ENCODE results near the gene GIPR.
"Not testable (repeated sequence)": the region's sequence is repeated elsewhere in the genome, so short reads cannot be mapped to it uniquely, and the experiment has no call there.

GIPR gene, protein sequence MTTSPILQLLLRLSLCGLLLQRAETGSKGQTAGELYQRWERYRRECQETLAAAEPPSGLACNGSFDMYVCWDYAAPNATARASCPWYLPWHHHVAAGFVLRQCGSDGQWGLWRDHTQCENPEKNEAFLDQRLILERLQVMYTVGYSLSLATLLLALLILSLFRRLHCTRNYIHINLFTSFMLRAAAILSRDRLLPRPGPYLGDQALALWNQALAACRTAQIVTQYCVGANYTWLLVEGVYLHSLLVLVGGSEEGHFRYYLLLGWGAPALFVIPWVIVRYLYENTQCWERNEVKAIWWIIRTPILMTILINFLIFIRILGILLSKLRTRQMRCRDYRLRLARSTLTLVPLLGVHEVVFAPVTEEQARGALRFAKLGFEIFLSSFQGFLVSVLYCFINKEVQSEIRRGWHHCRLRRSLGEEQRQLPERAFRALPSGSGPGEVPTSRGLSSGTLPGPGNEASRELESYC

GRCh38 chr19:45667620-45668341 lies at the start of gene GIPR:
Gene GIPR (plus strand): TSS chr19:45668221. CDS start chr19:45669521, 1,300 bp downstream.
- peak within 1 kb of the TSS; percentile 31 for H3K4me3 ChIP-seq (replicated peaks; ENCODE audit: low read depth, low read length)
- DNase-seq (ENCODE audit: extremely low read depth, low read depth): no peak
- no peak for TF ChIP-seq CTCF (IDR thresholded peaks at IDR 0.05; ENCODE audit: low read depth, low read length, missing control alignments)

DNA sequence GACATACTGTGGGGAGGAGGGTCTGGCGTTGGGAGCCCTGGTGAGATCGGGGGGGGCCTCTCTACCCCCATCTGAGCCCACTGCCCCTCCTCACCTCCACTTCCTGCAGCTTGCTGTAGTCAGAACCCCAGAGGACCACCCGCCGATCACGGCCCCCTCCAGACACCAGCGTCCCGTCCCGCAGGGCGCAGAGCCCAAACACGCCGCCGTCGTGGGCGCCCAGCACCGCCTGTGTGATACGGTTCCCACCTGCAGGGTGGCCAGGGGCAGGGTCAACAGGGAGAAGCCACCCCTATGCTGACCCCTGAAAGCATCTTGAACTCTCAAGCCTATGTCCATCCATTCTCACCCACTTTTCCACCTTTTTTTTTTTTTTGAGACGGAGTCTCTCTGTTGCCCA lies 46.6 kb upstream of the GIPR start:
- no peak for TF ChIP-seq CTCF (IDR thresholded peaks at IDR 0.05; ENCODE audit: low read depth, low read length, missing control alignments)
- H3K4me3 ChIP-seq (replicated peaks; ENCODE audit: low read depth, low read length): no peak overlapping the region
- no peak for DNase-seq (ENCODE audit: extremely low read depth, low read depth)

DNA sequence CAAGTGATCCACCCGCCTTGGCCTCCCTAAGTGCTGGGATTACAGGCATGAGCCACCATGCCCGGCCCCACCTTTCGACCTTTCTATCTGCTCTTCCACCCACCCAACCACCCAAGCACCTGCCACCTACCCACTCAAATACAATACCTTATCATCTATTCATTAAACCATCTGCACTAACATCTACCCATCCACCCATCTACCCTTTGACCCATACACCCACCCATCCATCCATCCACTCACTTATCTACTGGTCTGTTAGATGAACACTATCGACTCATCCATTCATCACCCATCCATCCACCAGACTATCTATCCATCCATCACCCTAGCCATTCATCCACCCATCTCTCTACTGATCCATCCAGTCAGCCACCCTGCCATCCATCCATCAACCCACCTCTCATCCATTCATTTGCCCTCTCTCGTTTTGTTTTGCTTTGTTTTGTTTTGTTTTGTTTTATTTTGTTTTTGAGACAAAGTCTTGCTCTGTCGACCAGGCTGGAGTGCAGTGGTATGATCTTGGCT lies 46.0 kb upstream of the GIPR start:
- TF ChIP-seq CTCF (IDR thresholded peaks at IDR 0.05; ENCODE audit: low read depth, low read length, missing control alignments): no peak
- DNase-seq (ENCODE audit: extremely low read depth, low read depth): no peak
- H3K4me3 ChIP-seq (replicated peaks; ENCODE audit: low read depth, low read length): no peak overlapping the region

- no peak for DNase-seq (ENCODE audit: extremely low read depth, low read depth)
- H3K4me3 ChIP-seq (replicated peaks; ENCODE audit: low read depth, low read length): no peak overlapping the region
- no peak for TF ChIP-seq CTCF (IDR thresholded peaks at IDR 0.05; ENCODE audit: low read depth, low read length, missing control alignments)
These were observed 44.0 kb upstream of the GIPR start for GRCh38 chr19:45623984-45624383.

GRCh38 chr19:45628219-45628618 lies 39.8 kb upstream of the GIPR start:
- not testable (repeated sequence) for H3K4me3 ChIP-seq (replicated peaks; ENCODE audit: low read depth, low read length); DNase-seq (ENCODE audit: extremely low read depth, low read depth)

GRCh38 chr19:45629704-45630103 lies 38.3 kb upstream of the GIPR start:
- no peak for DNase-seq (ENCODE audit: extremely low read depth, low read depth)
- H3K4me3 ChIP-seq (replicated peaks; ENCODE audit: low read depth, low read length): no peak overlapping the region
- no peak for TF ChIP-seq CTCF (IDR thresholded peaks at IDR 0.05; ENCODE audit: low read depth, low read length, missing control alignments)

GRCh38 chr19:45630463-45630862 lies 37.6 kb upstream of the GIPR start:
- peak; percentile 83 for DNase-seq (ENCODE audit: extremely low read depth, low read depth)
- H3K4me3 ChIP-seq (replicated peaks; ENCODE audit: low read depth, low read length): no peak overlapping the region

More at GRCh38 chr19:45630463-45630862, 37.6 kb upstream of the GIPR start:
- TF ChIP-seq CTCF (IDR thresholded peaks at IDR 0.05; ENCODE audit: low read depth, low read length, missing control alignments): no peak
